Left hindlimb (tissue), 1 donor: ENCODE data around the gene RS1.

ENCODE experiments used
- DNase-seq: peaks from one replicate; pipeline ENCODE4 v3.0.0-alpha.2; 2018

The RS1 gene

GRCh38 chrX:18596096-18596495 is 75.8 kb downstream of the RS1 start:
- no peak for DNase-seq

- DNase-seq = no peak
Measured at GRCh38 chrX:18594079-18594478, 77.8 kb downstream of the RS1 start.

GRCh38 chrX:18591834-18592233 is 80.1 kb downstream of the RS1 start:
- DNase-seq = no peak
